ENCODE data around the gene TNS3. TPM values are rescaled to one million over a fixed set of nuclear protein-coding genes. Genes with fewer than 3 reads are reported as not detected.

The TNS3 gene
- total RNA-seq, 1 experiment from 2014 or later = 38.2 TPM

DNA sequence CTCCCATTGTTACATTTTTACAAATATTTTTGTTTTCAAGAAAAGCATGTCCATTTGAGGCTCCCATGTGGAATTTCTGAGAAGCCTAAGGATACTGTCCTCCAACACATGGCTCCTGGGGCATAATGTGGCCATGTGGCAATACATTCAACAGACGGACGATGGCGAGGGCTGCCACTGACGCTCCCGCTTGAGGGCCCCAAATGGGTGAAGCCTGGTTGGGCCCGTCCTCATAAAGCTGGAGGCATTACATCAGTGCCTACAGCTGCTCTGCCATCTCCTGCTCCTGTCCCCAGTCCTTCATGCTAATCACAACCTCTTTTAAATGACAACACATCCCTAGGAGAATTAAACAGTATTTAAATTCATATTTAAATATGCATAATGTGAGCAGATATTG lies 246.8 kb downstream of the TNS3 start:
- DNase-seq (ENCODE audit: low read depth) = no peak

DNA sequence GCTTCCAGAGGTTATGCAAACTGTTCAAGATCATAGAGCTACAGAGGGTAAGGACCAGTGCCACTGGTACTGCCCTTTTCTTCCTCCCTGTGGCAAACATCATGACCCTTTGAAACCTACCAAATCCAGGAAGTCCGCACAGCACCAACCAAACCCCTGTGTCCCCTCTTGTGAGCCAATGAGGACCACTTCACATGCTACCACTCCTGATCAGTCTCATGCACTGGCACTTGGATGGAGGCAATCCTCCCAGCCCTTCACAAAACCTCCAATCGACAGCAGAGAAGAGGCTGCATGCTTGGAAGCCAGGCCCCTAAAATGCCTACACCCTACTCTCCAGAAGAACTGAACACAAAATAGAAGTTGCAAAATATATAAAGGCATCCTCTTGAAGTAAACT lies 248.0 kb downstream of the TNS3 start:
- DNase-seq (ENCODE audit: low read depth) = no peak

DNA sequence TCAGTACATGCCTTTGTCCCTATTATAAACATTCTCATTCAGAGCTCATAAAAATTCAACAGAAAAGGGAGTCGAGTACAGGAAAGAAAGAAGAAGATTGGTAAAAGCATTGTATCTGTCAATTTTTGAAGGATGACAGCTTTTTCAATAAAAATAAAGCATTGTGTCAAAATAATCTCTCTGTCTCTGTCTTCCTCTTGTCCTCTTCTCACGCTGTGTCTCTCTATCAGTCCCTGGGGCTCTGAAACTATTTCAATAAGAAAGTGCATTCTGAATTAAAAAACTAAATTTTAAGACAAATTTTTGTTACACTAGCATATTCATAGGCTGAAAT lies 248.4 kb downstream of the TNS3 start:
- DNase-seq (ENCODE audit: low read depth) = no peak

DNA sequence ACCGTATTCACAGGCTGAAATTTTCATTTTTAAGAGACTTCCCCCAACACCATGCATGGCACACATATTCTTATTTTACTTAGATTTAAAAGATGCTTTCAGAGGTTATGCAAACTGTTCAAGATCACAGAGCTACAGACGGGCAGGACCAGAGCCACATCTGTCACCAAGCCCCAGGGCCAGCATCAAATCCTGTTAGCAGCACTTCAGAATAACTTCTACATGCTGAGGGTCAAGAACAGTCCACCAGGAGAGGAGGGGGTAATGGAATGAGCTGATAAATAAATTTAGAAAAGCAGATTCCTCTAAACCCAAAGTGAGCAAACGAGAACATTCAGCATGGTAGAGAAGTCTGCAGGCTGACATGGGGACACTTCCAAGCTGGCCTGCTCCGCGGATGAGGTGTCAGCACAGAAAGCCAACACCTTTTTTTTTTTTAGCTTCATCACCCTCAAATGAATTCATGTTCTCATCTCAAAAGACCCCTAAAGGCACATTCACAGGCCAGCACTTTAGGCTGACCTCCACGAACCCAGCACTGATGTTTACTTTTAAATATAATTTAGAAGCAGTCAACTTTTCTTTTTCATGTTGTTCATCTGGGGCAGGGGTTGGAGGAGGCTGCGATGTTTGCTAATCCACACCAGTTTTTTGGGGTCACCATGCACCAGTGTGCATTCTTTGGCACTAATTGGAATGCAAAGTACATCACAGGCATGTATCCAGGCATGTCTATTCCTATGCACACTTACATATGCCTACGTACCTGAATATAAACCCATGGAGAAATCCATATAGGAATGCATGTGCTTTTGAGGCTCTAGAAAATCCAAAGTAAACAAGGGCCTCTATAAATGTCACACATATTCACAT lies 249.0 kb downstream of the TNS3 start:
- no peak for DNase-seq (ENCODE audit: low read depth)

DNA sequence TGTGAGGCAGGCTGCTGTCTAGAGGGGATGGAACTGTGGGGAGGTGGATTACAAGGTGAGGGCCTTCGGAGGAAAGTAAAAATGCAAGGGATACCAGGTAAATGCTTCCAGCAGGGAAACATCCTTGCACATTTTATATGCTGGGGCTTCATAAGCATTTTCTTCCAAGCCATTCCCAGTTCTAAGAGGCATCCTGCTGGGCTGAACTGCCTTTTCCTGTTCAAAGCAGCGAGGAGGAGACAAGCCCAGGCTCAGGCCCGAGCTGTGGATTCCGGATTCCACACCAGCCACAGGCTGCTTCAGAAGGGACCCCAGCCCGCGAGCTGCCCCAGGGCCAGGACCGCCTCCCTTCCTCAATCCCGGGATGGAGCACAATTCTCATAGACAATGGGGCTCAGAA lies 249.7 kb downstream of the TNS3 start:
- DNase-seq (ENCODE audit: low read depth) = no peak

DNA sequence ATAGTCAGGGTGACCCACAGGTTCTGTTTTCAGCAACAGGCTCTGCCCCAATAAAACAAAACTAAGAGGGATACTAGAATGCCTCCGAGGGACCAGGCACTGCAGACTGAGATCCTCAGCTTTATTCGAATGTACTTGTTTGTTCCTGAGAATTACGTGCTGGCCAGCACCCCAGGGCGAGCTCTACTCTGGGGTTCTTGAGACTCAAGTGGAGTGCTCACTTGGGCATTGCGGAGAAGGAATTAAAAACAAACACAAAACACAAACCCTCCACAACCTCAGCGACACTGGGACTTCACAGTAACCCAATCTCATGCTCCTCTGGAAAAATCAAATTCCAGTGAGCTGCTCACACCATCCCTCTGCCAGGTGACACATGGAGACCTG lies 250.7 kb downstream of the TNS3 start:
- no peak for DNase-seq (ENCODE audit: low read depth)

DNA sequence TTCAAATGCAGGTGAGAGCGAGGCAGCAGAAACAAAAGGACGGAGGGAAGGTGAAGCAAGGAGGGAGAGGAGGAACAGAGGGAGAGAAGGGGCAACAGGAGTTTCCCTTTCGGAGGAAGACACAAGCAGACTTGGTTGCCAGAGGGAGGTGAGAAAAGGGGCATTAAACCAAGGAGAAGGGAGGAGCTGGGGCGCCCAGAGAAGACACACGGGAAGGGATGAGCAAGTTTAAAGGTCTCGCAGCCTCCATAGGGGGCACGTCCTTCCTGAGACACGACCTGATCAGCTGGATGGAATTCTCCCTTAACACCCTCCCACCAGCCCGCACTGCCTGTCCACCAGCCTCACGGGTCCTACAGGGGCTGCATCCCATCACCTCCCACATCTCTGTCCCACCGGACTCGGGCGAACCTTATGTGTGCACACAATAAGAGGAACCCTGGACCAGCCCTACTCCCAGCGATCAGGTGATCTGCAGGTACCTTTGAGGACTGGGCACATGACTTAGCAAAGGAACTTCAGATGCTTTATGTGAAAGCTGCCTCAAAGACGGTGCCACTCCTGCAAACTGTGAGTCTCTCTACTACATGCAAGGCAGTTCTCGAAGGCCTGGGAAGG lies 251.2 kb downstream of the TNS3 start:
- DNase-seq (ENCODE audit: low read depth) = no peak

DNA sequence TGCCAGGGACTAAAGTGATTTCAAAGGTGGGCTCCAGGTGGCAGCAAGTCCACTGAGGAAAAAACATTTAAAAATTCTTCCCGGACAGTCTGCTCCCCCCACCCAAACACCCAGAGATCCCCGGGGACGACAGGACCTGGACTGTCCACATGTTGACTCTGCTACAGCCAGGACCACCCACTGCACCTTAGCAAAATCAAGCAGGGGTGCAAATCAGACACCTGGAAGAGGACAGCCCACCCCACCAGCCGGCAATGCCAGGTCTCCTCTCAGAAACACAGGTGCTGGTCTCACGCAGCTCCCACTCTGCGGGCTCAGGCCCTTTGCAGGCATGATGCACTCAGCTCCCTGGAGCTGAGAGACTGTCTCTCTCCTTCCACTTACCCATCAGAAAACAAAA lies 251.9 kb downstream of the TNS3 start:
- no peak for DNase-seq (ENCODE audit: low read depth)

DNA sequence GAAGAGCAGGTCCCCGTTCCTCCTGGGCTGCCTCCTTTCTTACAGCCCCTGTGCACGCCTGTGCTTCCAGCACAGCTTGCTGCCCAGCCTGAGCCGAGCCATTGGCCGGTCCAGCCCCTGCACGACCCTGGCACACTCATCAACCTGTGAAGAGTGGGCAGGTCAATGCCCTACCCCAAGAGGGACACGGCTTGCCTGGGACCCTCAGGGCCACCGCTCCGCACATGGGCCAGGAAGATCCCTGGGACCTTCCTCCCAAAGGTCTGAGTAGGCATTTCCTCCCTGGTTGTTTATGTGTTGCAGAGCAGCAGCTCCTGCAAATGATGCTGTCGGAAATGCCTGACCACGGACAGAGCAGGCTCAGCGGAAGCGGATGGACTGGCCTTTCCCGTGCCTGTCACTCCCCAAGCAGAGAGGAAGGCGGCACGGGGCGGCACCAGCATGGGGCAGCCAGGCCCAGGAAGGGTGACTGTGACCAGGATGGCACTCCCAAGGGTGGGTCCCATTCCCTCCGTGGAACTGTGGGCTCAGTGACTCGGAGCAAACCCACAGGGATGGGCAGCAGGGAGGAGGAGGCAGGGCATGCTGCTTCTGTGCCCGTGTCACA lies 252.5 kb downstream of the TNS3 start:
- DNase-seq (ENCODE audit: low read depth) = no peak

DNA sequence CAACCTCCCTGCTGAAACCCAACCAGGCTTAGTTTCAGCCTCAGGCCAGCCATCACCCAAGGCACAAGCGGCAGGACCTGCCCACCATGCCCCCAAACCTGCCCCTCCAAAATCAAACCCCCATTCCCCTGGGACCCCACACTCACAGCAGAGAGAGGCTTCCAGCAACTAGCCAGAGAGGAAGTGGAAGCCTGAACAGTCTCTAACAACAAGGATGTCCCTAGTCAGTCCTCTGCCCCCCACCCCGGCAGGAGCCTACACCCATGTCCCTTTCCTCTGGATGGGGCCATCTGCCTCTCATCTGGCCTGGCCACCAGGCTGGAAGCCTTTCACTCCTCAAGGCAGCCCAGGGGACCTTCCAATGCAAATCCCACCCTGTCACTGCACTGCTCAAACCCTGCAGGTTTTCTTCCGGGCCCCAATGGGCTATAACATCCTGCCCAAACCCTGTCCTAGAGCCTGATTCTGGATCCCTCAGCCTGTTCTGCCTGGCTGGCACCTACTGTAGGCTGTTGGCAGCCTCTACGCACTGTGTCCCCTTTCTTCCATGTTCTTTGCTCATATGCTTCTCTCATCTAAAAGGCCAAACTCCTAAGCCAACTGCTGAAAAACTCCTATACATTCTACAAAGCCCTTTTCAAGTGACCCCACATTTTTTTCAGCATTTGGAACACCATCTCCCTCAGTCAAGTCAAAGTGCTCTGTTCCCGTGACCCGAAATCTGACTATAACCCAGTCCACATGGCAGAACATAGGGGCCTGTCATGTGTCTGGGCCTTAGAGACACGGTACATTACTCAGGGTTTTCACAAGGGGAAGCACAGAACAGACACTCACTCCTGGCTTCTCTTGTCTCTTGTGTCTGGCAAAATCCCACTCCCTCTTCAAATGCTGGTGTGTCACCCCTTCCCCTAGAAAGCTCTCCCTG lies 253.3 kb downstream of the TNS3 start:
- no peak for DNase-seq (ENCODE audit: low read depth)

DNA sequence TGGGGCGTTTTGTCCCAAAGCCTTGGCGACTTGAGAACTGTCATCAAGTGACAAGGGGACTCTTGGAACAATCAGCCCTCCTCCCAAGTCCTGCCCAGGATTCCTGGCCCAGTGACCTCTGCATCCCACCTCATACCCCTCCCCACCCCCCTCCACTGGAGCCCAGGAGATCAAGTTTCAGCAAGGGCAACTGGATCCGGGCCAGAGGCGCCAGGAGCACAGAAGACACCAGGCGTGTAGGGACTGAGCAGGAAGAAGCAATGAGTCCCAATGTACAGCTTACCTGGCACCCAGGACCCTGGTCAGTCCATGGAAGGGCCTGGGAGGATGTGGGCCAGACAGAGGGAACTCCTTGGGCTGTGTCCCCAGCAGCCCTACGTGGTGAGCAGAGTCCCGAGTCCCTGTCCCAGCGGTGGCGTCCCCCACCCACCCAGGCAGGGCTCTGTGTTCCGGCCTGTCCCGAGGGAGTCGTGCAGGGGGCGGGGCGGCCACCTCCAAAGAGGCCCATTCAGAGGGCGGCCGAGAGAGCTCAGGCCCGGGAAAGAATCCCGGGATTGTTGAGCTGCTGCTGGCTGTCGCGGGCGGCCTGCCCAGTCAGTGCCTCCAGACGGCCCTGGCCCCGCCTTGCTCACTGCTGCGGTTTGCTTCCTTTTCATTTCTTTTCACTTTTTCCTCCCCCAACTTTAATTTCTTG lies 254.1 kb downstream of the TNS3 start:
- DNase-seq (ENCODE audit: low read depth) = peak; percentile 86

DNA sequence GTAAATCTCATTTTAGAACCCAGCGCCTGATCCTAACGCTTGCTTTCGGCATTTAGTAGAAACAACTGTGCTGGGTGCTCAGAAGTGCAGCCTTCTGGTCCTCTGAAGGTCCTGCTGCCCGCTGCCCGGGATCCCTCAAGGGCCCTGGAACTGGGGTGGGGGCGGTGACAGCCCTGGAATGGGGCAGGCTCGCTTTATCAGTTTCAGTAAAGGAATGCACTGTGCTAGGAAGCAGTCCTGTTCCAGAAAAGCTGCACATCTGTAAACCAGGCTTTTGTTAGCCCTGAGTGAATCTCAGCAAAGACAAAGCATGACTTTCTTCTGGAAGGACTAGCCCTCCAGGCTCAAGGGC lies 254.6 kb downstream of the TNS3 start:
- DNase-seq (ENCODE audit: low read depth) = no peak

DNA sequence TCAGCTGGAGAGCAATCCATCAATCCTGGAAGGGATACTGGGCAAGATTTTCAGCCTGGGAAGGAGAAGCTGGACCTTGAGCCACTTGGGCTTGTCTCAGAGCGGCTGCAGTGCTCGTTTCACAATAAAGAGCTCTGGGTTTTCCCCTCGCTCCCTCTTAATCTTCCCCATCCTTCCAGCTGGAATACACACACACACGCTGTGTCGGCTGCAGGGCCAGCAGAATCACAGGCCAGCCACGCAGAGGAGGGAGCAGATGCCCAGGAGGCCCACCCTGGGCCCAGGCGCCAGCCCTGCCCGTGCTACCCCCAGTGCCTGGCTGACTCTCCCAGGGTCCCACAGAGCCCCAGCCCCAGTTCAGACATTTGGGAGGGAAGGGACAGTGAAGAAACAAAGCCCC lies 255.1 kb downstream of the TNS3 start:
- no peak for DNase-seq (ENCODE audit: low read depth)

DNA sequence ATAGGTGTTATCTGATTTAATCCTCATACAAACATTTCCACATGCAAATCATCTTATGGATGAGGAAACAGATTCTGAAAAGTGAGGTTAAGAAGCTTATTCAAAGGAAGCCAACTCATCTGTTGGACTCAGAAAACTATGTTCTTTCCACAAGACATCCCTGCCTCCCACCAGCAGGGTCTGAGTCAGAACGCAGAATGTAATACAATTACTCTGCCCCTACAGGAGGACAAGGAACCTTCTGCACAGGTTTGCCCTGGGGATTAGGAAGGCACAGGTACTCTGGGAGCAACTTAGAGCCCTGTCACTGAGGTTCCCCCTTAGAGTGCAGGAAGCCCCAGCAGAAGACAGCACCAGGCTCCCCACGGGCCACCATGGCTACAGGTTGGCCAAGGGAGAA lies 255.7 kb downstream of the TNS3 start:
- DNase-seq (ENCODE audit: low read depth) = peak; percentile 75

DNA sequence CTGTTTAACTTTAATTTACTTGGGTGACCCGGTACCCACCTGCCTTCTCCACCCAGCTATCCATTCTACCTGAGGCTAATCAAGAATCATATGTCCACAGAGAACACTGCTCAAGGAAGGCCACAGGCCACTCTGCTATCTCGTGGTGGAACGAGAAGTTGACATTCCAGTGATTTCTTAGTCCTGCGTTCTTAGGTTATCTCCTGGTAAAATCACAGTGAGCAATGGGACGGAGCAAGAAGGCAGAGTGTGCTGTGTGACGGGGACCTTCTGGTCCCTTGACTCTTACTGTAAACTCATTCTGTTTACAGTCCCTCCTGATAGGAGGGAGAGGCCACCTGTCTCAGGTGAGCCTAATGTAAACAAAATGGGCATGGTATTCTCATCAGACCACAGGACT lies 256.6 kb downstream of the TNS3 start:
- no peak for DNase-seq (ENCODE audit: low read depth)

DNA sequence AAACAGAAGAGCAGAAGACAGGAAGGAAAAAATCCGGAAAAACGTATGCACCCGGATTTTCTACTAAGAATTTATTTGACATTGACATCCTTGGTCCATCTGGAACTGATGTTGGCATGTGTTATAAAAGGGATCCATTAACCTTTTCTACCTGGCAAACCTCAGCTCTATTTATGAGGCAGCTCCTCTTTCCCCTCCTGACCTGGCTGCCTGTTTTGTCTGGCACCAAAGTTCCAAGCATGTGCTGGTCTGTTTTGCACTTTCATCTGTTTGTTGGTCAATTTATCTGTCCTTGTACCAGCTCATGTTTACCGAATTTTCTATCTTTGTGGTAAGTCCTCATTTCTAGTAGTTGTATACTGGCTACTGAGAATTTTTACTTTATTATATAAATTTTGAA lies 258.0 kb downstream of the TNS3 start:
- DNase-seq (ENCODE audit: low read depth) = no peak

DNA sequence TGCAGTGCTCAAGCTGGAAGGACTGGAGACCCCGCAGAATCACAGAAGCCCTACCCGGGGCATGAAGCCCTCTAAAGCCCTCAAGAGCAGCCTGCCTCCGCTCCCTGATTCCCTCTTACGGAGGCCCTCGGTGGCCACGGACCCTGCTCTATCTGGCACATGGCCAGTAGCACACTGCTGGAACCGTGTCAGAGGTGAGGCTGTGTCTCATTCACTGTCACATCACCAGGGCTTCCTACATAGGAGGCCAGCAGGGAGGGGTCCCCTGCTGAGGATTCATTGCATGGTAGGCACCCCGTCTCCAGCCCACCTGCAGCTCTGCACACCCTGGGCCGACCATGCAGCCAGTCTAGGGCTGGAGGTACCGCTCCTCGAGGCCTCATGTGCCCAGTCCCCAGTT lies 259.2 kb downstream of the TNS3 start:
- no peak for DNase-seq (ENCODE audit: low read depth)

DNA sequence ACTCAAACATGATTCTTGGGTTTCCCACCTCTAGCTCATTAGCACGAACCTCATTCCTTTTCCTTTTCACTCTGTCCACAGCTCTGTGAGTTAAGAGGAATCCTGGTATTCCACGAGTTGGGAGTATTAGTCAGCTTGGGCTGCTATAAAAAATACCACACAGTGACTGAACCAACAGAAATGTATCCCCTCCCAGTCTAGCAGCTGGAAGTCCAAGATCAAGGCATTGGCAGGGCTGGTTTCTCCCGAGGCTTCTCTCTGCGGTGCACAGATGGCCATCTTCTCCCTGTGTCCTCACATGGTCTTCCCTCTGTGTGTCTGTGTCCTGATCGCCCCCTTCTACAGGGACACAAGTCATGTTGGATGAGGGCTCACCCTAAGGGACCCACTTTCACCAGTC lies 261.6 kb downstream of the TNS3 start:
- DNase-seq (ENCODE audit: low read depth) = peak; percentile 23

DNA sequence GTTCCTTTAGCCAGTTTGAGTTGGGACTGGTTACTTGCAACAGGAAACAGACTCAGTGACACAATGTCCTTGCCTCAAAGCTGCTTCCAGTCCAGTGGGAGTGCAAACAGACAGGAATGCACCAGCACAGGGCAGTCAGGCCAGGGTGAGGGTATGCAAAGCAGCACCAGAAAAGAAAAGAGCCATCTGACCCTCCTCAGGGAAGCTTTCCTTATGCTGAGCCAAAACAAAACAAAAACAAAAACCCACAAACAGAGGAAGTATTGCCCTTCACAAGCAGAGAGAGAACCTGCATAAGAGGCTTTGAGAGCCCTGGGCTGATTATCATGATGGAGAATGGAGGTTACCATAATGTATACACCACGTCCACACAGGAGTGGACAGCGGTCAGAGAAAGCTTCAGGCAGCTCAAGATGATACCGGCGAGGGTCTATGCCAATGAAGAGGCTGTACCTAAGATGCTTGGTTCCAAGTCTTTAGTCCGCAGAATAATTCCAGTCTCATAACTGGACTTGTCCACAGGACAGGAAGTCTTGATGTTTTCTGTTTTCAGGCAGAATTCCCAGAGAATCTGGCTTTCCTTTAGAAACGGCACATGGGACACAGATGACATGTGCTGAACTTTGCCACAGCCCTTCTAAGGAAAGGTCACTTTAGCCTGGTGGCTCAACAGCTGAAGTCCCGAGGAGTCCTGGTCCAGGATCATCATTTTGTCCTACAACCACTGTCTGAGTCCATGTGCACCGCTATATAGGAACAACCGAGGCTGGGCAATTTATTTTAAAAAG lies 263.3 kb downstream of the TNS3 start:
- DNase-seq (ENCODE audit: low read depth) = no peak

DNA sequence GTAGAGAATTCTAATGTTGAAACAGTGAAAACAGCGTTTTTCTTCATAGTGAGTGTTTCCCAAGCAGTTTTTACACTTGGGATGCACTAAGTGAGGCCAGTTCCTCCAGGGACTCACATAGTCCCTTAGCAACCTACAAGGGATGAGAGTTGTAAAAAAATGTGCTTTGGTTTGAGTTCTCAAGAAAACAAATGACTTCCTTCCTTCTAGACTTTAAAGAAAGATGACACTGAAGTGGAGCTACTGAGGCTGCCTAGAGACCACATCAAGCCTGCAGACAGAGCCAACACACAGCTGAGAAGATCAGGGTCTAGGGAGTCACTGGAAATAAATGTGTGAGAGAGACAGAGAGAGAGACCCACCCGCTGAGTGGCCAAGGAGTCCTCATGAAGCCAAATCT lies 264.4 kb downstream of the TNS3 start:
- no peak for DNase-seq (ENCODE audit: low read depth)
